Measurements from ENCODE around the gene CYGB.

The CYGB gene

DNA sequence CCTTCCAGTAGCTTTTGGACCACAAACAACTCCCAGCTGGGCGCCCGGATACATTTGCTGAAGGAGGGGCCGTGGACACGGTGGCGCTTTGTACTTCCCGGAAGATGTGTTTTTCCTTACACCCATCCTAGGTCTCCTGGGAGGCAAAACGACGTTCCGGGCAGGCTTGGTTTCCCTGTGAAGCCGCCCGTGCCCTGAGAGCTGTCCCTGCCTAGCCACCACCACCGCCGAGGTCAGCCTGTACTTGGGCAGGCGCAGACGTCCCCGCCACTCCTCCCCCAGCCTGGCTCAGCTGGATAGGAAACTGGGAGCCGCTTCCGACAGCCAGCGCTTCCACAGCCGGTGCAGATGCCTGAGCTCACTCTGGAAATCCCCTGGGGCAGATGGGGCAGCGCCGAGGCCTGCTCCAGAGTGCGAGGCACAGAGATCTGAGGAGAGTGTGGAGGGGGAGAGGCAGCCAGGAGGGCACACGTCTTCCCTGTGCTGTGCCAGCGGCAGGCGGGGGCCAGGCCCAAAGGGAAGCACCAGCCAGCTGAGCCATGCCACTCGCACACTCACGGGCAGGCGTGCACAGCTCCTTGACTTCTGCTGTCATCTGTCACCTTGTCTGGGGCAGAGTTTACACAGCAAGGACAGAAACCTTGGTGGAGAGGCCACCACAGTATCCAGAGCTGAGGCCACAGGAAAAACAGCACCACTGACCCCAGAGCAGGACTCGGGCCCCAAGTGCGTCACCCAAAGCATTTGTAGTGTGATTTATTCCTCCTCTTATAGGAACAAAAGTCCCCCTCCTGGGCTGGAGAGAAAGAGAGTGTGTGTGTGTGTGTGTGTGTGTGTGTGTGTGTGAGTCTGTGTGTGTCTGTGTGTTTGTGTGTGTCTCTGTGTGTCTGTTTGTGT, 39.3 kb downstream of the CYGB start:
- DNase-seq: peak in 1 of 2 donors; percentile 61

DNA sequence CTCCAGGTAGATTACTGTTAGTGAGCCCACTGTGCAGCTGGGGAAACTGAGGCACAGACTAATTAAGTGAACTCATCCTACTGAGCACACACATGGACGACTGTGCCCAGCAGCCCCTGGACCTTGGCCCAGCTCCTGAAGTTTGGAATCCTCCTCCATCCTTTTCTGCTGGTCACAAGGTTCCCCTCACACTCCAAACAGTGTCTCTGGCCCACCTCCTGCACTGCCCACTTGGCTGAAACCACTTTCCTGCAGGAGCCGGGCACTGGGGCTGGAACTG, 39.9 kb downstream of the CYGB start:
- no peak for DNase-seq

DNA sequence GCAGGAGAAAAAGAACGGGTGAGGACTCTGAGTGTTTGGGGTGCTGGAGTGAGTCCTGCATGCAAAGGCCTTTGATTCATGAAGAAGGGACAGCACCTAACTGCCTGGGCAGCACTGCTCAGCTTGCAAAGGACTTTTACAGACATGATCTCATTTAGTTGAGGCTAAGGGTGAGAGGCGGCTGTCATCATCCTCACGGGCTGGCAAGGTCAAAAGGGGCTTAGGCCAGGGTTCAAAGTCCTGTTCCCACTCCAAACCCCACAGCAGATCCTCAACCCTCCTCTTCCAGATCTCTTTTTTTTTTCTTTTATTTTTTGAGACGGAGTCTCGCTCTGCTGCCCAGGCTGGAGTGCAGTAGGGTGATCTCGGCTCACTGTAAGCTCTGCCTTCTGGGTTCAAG, 41.0 kb downstream of the CYGB start:
- no peak for DNase-seq

DNA sequence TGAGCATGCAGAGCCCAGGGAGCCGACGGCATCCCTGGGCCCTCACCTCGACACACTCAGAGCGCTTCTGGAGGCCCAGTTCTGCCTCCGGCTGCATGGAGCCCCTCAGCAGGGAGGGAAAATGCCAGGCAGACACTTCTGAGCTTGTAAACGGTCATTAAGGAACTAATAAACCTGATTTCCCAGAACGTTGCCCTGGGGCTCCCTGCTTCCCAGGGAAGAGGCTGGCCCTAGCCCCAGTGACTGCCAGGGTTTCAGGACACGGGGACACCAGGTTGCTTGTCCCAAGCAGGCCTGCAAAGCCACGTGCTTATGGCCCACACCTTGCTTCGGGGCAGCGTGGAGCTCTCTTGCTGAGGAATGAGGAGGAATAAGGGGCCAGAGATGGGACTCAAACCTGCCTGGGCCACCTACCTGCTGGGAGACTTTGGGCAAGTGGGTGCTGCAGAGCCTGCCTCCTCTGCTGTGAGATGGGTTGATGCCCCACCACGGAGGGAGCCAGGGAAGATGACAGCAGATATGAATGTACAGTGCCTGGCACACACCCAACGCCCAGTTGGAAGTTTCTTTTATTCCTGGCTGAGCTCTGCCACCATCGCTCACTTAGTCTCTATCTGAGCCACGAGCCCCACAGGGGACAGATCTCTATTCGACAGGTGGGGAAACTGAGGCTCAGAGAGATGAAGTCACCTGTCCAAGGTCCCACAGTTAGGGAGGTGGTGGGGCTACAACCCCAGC, 41.7 kb downstream of the CYGB start:
- no peak for DNase-seq

DNA sequence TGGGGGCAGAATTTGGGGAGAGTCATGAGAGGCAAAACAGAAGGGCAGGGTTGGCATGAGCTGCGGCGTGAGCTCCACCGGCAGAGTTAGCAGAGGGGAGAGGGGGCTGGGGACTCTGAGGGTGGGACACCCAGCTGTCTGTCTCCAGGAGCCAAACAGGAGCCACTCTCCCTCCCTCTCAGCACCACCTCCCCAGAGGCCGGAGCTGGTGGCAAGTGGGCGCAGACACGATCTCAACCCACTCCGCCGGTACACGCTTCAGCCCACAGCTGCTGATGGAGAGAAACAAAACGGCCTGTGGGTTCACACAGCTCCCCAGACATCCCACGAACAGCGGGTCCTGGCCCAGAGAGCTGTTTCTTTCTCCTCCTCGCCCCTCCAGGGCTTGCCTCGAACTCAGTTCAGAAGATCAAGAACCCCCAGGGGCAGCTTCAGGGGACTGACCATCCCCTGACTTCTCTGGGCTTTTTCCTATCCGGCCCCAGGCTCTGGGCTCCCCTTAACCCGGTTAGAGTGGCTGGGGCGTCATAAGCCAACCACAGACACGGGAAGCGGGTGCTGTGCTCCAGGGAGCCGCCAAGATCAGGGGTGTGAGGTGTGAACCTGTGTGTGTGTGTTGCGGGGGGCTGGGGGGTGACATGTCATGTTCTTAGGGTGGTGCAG, 43.9 kb downstream of the CYGB start:
- DNase-seq: no peak

DNA sequence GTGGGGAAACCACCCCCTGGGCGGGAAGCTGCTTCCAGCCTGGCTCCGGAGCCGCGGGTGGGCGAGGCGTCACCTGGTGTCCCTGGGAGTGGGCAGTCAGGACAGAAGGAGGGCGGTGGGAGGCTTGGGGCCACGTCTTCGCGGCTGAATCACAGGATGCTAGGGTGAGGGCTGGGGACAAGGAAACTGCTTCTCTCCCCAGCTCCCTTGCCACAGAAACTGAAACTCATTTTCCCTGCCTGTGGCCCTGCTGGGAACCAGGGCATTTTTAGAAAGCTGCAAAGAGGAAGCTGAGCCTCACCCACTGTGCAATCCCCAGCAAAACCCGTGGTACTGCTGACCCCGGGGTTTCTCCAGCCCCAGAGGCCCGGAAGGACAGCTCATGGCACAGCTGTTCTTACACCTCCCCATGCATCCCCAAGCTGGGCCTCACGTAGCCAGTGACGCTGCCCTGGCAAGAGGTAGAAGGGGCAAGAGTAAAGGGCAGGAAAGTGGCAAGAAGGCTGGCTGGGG, 44.5 kb downstream of the CYGB start:
- DNase-seq: peak in 1 of 2 donors; percentile 41

DNA sequence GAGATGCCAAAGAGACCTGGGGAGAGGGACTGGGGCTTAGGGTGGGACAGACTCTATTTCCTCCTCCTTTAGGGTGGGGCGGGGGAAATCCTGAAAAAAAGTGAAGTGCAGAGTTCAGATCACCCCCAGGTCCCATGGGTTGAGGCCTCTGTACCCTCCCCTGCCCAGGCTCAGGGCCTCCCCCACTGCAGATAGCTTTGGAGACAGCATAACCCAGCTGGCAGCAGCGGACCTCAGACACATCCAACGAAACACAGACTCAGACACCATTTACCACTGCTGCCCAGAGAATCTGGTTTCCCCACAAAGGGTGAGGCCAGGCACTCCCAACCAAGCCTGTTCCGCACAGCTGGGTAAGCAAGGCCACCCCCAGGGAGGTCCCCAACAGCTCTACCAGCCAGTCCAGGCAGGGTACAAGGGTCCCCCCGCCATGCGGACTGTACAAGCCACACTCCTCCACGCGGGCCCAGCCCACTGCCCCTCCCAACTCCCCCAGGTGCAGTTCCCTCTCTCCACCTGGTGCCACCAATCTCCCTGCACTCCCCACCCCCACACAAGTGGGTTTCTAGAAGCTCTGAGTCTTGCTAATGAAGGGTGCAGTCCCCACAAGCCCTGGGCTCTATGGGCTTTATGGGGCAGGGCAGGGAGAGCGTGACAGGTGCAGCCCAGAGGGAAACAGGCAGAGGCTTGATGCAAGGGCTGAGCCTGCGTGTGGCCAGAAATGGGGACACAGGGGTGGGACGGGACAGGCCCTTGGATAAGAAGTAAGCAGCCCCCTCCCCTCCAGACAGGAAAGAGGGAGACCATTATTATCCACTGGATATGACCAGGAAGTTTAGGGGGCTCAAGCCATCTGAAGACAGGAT, 45.2 kb downstream of the CYGB start:
- DNase-seq: no peak

DNA sequence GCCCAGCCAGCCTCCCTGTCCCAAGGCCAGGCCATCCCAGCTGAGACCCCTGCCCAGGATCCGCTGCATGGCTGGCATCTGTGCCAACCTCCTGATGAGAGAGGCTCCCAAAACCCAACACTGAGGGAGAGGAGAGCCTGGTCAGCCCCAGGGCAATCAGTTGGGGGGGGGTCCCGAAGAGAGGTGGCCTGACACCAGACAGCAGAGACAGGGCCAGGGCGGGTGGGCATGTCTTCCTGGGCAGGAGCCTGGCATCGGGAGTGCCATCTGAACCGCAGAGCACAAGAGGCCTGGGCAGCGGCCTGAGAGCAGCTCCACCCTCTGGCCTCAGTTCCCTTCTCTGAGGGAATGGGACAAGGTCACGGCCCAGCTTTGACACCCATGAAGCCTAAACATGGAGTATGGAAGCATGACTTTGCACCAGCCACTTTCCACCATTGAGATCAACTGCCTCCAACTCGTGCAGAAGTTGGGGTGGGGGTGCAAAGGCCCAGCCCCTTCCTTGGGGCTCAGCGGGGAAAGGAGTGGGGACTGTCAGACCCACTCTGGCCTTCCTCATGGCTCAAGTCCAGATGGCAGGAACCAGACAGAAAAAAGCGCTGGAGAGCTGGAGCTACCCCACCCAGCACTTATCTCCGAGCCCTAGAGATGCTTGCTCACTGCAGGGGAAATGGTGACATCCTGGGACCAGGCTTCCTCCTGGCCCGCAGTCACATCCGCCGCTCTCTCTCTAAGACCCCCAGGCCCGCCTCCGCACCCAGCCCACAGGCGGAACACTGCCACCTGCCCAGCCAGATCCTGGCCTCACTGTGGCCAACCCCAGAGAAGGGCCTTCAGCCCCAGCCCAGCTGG, 46.0 kb downstream of the CYGB start:
- no peak for DNase-seq

DNA sequence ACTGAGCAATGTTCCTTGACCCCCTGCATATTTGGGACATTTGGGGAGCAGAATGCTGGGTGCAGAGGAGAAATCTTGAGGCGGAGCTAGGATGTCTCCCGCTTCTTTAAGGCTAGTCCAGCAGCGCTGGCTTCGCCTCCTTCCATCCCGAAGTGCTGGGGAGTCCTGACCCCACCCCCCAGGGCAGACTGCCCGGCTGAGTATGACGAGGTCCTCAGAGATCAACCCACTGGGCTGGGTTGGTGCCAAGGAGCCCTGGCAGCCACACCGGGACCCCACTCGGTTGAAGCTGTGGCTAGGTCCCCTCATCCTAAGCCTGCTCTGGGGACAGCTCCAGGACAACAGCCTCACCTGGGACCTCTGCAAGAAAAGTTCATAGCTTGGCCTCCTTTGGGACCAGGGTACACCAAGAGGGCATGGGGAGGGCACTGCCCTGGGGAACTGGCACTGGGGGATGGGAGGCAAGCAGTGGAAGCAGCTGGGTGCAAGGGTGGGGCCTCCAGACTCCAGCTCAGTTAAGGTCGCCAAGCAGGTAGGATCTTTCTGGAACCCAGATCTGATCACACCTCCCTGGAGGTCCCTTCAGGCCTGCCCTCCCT, 47.3 kb downstream of the CYGB start:
- no peak for DNase-seq

DNA sequence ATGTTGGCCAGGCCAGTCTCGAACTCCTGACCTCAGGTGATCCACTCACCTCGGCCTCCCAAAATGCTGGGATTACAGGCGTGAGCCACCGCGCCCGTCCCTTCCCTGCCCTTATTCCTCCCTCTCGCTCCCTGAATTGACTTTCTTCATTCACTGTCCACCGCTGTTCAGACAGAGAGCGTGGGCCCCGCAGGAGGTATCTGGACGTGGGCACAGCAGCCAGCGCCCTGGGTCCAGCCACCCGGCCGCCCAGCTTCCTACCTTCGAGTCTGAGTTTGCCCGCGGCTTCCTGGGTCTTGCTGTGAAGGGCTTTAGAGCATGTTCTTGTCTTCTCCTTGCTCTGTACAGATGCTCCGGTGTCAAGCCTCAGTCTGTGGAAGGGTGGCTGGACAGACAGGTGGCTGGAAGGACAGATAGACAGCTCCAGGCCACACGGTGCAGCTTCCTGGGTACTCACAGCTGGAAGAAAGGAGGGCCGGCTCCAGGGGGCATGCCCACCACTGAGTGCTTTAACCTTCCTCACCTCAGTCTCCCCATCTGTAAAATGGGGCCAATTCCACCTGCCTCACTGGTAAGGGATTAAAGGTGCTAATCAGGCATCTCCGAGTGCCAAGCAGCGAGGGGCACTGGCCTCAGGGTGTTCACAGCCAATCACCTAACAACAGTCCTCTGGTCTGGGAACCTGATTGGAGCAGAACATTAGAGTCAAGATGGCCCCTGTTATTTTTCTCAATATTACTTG, 49.9 kb downstream of the CYGB start:
- no peak for DNase-seq

DNA sequence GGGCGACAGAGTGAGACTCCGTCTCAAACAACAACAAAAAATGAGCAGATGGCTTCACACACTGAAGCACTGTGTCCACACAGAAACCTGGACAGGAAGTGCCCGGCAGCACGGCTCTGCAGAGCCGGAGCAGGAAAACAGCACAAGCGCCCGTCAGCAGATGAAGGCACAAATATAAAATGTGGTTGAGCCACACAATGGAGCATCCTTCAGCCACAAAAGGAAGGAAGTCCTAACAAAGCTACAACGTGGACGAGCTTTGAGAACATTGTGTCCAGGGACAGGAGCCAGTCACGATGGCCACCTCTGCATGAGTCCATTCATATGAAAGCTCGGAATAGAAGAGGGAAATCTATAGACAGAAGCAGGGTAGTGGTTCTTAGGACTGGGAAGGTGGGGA, 51.9 kb downstream of the CYGB start:
- peak in 1 of 2 donors; percentile 29 for DNase-seq

DNA sequence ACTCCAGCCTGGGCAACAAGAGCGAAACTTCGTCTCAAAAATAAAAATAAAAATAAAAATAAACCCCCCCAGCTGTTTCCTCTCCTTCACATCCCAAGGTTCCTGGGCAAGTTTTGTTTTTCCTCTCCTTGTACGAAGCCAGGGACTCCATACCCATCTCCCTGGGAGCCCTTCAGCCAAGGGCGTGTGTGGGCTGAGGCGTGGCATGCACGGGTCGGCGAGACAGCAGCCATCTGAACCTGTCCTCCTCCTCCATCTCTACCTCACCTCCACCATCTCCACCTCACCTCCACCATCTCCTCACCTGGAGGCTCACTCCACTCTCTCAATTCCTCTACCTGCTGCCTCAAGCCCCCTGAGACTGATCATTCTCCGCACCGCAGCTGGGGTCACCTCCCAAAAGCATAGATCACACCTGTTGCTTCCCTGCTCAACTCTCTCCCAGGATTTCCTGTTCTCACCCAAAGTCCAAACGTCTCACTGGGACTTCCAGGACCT, 53.2 kb downstream of the CYGB start:
- DNase-seq: no peak

DNA sequence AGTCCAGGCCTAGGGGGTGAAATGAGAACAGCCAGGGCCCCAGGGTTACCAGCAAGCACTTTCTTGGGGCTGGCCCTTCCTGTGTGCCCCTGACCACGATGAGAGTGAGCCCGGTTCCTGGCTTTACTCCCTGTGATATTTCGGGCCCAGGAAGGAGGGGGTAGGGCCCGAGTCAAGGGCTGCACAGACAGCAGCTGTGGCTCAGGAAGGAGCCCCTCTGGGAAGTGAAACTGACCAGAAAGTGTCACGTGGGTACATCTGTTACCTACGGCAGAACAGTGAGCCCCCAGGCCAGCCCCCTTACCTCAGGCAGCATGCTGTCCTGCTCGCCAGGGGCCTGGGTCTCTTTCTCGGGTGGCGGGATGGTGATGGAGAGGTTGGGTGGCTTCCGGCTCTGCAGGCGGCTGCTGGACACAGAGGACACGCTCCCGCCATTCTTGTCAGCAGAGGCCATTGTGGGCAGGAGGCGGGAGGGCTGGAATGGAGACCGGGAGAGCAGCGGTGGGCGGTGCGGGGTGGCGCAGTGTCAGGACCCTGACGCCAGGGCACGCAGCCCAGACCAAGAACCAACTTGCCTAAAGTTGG, 56.3 kb downstream of the CYGB start:
- peak in 1 of 2 donors; percentile 38 for DNase-seq

DNA sequence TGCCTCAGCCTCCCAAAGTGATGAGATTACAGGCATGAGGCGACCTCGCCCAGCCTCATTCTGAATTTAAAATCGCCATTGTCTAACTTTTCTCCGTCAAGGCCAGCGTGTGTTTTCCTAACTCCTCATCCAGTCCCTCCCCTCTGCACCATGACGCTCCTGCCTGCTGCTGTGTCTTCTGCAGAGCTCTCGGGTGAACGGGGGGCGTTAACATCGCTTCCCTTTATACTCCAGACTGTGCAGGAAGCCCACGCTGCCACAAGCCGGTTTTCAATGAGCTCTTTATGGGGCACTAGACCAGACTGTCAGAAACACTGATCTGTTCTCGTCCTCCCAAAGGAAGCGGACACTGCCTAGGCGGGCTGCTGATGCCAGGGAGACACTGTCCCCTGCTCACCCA, 56.9 kb downstream of the CYGB start:
- DNase-seq: peak in 1 of 2 donors; percentile 14

DNA sequence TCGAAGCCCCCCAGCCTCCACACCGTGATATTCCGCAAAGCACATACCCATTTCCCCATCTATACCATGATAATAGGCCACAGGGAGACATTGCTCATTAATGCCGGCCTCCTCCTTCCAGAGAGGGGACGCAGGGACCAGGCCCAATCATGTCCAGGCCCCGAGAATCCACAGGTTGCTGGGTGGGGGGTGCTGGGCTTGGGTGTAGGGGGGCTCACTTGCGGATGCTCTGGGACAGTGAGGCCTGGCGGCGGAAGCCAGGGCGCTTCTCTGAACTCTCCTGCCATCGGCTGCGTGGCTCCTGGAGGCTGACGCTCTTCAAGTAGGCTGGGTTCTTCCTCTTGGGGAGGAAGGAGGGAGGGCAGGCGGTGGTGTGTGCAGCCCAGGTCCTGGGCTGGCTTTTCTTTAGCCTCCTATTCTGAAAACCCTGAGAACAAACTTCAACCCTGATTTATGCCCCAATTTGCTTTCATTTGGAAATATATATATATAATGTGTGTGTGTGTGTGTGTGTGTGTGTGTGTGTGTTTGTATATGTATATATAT, 57.9 kb downstream of the CYGB start:
- DNase-seq: no peak

DNA sequence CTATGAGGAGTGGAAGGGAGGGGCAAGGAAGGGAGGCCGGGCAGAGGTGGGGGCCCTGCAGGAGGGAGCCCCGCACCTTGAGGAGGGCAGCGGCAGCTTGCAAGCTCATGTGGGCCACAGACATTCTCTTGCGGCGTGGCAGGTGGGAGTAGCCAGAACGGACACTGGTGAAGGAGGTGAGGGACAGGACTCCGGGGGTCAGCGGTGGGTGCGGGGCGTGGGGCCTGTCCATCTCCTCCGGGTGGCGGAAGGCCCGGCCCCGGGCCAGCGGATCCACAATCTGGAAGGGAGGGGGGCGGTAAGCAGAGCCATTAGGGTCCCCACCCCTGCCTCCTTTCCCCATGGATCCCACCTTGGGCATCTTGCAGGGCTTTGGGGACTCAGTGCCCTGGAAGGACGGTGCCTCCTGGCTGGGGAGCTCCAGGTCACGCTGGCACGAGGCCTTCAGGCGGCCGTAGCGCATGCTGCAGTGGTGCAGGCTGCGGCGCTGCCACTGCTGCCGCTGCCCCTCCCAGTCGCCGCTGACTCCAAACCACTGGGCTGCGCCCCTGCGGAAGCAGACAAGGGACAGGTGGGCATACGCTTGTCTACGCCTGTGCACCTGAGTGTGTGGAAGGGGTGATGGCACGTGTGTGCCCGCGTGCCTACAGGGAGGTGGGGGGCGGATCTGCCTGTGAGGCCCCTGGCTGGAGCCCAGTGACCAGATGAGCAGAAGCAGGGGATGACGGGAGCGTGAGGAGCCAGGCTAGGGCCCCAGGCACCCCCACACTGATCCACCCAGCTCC, 58.6 kb downstream of the CYGB start:
- DNase-seq: no peak

DNA sequence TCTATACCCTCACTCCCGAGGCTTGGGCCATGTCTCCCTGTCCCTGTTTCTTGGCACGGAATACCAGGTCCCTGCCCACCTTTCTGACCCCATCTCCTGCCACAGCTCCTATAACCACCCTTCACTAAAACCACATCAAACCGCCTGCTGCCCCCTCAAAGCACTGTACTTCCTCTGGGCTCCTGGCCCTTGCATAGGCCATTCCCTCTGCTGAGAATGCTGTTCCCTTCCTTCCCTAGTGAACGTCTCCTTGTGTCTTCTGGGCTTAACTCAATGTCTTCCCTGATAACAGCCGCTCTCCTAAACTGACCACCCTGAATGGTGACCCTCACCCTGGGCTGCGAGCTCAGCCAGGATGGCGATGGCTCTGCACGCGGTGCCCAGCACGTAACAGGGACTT, 59.4 kb downstream of the CYGB start:
- no peak for DNase-seq

DNA sequence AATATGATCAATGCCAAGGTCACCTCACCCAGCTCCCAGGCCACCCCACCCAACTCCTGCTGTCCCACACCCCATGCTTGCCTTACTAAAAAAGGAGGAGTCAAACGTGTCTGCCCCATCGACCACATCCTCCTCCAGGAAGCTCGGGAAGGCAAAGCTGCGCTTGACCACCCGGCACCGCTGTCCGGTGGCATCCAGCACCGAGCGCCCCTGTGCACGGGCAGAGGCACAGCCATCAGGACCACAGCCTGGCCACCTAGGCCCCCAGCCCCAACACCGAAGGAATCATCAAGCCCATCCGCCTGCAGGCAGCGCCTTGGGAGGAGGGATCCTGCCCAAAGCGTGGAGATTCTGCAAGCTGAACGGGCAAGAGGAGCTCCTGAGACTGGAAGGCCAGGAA, 59.9 kb downstream of the CYGB start:
- DNase-seq: no peak
